RWPE2 (cell line): ENCODE data around the gene KCNJ4.
"Not testable (repeated sequence)": the region's sequence is repeated elsewhere in the genome, so short reads cannot be mapped to it uniquely, and the experiment has no call there.

ENCODE experiments used
- ATAC-seq: fragments of 200-7000 bp; cut with Tn5 transposase; 3 replicates; pipeline ENCODE4 v1.9.1; 2021; ENCODE audit warnings: low read depth
- DNase-seq: peaks from one replicate; pipeline ENCODE4 v3.0.0-alpha.2; 2020; ENCODE audit warnings: low spot score
- H3K27ac ChIP-seq: fragments of 450-650 bp; 2 replicates; pipeline ENCODE4 v1.5.1; 2017; ENCODE audit warnings: mild to moderate bottlenecking; ENCODE audit not compliant: poor library complexity, severe bottlenecking
- H3K27me3 ChIP-seq: fragments of 250-450 bp; sonication (Bioruptor Pico); 2 replicates; pipeline ENCODE4 v1.5.1; 2021; ENCODE audit warnings: mild to moderate bottlenecking, moderate library complexity; ENCODE audit not compliant: insufficient read depth, poor library complexity, severe bottlenecking
- H3K36me3 ChIP-seq: fragments of 250-450 bp; sonication (Bioruptor Pico); 2 replicates; pipeline ENCODE4 v1.5.1; 2020; ENCODE audit warnings: low read depth, mild to moderate bottlenecking, moderate library complexity
- H3K4me1 ChIP-seq: fragments of 250-450 bp; sonication (Bioruptor Pico); 2 replicates; pipeline ENCODE4 v1.5.1; 2021; ENCODE audit warnings: mild to moderate bottlenecking, moderate library complexity; ENCODE audit not compliant: insufficient read depth, poor library complexity, severe bottlenecking
- H3K4me3 ChIP-seq: fragments of 250-450 bp; sonication (Bioruptor Pico); 2 replicates; pipeline ENCODE4 v1.5.1; 2021; ENCODE audit warnings: mild to moderate bottlenecking, moderate library complexity; ENCODE audit not compliant: severe bottlenecking
- H3K9me3 ChIP-seq: fragments of 250-450 bp; sonication (Bioruptor Pico); 2 replicates; pipeline ENCODE4 v1.5.1; 2021; ENCODE audit warnings: mild to moderate bottlenecking, moderate library complexity; ENCODE audit not compliant: severe bottlenecking
- CTCF ChIP-seq: fragments of 450-650 bp; IDR thresholded peaks from one replicate; pipeline ENCODE4 v1.5.1; 2017; ENCODE audit warnings: mild to moderate bottlenecking, moderate library complexity; ENCODE audit not compliant: poor library complexity, severe bottlenecking

KCNJ4 gene

GRCh38 chr22:38411016-38411415 lies 44.0 kb downstream of the KCNJ4 start:
- no peaks in the 10 kb centered on the region for H3K4me1 ChIP-seq
- H3K27ac ChIP-seq = no peak overlapping the region
- DNase-seq (no peak), ATAC-seq (no peak)
- no peaks in the 10 kb centered on the region for H3K27me3 ChIP-seq
- TF ChIP-seq CTCF = no peak
- no peaks in the 10 kb centered on the region for H3K9me3 ChIP-seq
- H3K4me3 ChIP-seq = no peak overlapping the region
- no peaks in the 10 kb centered on the region for H3K36me3 ChIP-seq

- not testable (repeated sequence) for H3K27ac ChIP-seq, H3K4me3 ChIP-seq, H3K36me3 ChIP-seq, H3K9me3 ChIP-seq, ATAC-seq, H3K27me3 ChIP-seq, H3K4me1 ChIP-seq
- DNase-seq = peak; percentile 13
Observed at GRCh38 chr22:38409916-38410315, 45.1 kb downstream of the KCNJ4 start.

- no peaks in the 10 kb centered on the region for H3K9me3 ChIP-seq
- ATAC-seq (no peak), DNase-seq (no peak)
- H3K27me3 ChIP-seq = no peaks in the 10 kb centered on the region
- H3K27ac ChIP-seq = no peak overlapping the region
- TF ChIP-seq CTCF = no peak
- H3K4me3 ChIP-seq = no peak overlapping the region
- no peaks in the 10 kb centered on the region for H3K36me3 ChIP-seq
- no peaks in the 10 kb centered on the region for H3K4me1 ChIP-seq
Observed at GRCh38 chr22:38406617-38407016, 48.4 kb downstream of the KCNJ4 start.

GRCh38 chr22:38404419-38404818 lies 50.6 kb downstream of the KCNJ4 start:
- no peak overlapping the region for H3K27ac ChIP-seq
- no peak overlapping the region for H3K4me3 ChIP-seq
- no peaks in the 10 kb centered on the region for H3K9me3 ChIP-seq
- ATAC-seq = no peak
- no peaks in the 10 kb centered on the region for H3K36me3 ChIP-seq
- TF ChIP-seq CTCF = no peak
- DNase-seq = no peak
- H3K4me1 ChIP-seq = no peaks in the 10 kb centered on the region
- H3K27me3 ChIP-seq = no peaks in the 10 kb centered on the region

GRCh38 chr22:38403812-38404211 lies 51.2 kb downstream of the KCNJ4 start:
- Histone ChIP-seq H3K9me3 (no peaks in the 10 kb centered on the region), H3K27me3 (no peaks in the 10 kb centered on the region), H3K36me3 (no peaks in the 10 kb centered on the region), H3K27ac (no peak overlapping the region), H3K4me3 (no peak overlapping the region), H3K4me1 (no peaks in the 10 kb centered on the region)
- no peak for TF ChIP-seq CTCF
- ATAC-seq (no peak), DNase-seq (peak; percentile 19)

GRCh38 chr22:38402204-38402603 lies 52.8 kb downstream of the KCNJ4 start:
- Histone ChIP-seq H3K27me3 (no peaks in the 10 kb centered on the region), H3K9me3 (no peaks in the 10 kb centered on the region), H3K4me1 (no peaks in the 10 kb centered on the region), H3K36me3 (no peaks in the 10 kb centered on the region), H3K4me3 (no peak overlapping the region), H3K27ac (no peak overlapping the region)
- TF ChIP-seq CTCF = no peak
- DNase-seq (peak; percentile 19), ATAC-seq (no peak)
